ENCODE measurements around the gene C1QB.
"Not testable (repeated sequence)": the region's sequence is repeated elsewhere in the genome, so short reads cannot be mapped to it uniquely, and the experiment has no call there.

The C1QB gene

DNA sequence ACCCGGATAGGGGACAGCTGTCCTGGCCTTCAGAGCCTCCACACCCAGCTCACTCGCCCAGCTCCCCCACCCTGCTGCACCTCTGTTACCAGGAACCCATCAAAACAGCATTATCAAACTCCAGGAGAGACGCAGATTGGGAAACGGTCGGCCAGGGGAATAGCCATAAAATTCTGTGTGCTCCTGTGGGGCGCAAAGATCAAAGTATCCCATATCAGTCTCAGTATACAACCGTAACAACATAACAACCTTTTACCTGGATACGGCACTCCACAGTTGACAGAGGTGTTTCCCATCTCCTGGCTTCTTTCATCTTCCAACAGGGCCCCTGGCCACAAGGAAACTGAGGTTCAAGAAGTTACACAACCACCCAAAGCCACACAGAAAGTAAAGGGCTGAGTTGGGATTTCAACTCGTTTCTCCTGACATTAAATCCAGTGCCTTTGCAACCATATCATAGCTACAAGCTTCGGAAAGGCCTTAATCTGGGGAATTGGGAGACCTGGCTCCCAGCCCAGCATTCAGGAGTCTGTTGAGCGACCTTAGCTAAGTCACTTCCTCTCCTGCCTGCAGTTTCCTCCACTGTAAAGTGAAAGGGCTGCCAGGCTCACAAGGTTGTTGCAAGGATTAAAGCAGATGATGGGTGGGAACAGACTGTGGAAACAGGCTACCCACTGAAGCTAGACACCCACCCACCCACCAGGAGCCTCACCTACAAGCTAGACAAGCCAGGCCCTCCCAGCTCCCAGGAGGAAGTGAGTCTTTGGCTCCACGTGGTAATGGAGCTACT is 49.5 kb downstream of the C1QB start:
- no peak for DNase-seq

DNA sequence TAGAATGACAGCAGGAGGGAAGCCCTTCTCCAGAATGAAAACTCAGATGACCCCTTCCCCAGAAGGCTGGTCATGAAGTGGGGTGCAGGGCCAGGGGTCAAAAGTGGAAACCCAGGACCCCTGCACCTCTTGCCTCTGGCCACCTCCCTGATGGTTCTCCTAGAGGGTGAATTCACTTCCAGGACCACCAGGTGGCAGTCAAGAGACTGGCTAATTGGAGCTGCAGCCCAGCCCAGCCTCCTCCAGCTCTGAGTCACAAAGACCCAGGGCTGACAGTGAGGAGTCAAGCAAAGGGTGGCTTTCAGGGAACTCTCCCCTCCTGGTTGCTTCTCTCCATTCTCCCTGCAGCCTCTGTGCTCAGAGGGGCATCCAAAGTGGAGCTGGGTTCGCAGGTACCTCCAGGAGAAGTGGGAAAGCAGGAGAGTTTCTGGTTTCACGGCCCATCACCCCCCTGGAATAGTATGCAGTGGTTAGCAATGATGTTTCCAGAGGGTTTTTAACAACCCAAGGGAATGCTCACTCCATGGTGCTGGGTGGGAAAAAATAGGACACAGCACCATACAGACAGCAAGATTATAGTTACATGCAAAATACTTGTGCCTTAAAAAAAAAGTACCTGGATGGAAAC is 51.5 kb downstream of the C1QB start:
- DNase-seq = peak; percentile 83

DNA sequence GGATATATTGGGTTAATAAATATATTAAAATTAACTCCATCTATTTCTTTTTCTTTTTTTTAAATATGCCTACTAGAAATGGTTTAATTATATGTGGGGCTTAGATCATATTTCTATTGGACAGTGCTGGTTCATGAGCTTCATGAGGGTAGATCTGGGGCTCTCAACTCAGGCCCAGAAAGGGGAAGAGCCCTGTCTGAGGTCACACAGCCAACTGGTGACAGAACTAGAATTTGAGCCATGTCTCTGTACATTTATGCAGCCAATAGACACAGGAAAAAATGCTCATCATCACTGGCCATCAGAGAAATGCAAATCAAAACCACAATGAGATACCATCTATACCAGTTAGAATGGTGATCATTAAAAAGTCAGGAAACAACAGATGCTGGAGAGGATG is 52.5 kb downstream of the C1QB start:
- no peak for DNase-seq

DNA sequence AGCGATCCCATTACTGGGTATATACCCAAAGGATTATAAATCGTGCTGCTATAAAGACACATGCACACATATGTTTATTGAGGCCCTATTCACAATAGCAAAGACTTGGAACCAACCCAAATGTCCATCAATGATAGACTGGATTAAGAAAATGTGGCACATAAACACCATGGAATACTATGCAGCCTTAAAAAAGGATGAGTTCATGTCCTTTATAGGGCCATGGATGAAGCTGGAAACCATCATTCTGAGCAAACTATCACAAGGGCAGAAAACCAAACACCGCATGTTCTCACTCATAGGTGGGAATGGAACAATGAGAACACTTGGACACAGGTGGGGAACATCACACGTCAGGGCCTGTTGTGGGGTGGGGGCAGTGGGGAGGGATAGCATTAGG is 53.1 kb downstream of the C1QB start:
- not testable (repeated sequence) for DNase-seq

DNA sequence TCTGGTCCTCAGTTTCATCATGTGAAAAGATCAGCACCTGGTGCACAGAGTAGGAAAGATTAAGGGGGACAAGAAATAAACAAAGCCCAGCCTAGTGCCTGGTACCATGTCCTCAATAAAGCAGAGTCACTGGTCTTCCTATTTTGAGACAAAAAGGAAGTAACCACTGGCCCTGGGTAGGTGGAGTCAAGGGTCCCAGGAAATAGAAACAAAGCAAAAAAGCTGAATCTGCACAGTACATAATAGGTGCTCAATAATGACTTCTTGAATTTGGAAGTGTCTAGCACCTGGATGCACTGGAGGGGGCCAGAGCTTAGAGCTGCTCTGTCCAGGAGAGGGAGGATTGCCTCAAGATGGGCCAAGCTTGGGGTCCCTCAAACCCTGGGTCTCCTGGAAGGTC is 55.7 kb downstream of the C1QB start:
- no peak for DNase-seq

DNA sequence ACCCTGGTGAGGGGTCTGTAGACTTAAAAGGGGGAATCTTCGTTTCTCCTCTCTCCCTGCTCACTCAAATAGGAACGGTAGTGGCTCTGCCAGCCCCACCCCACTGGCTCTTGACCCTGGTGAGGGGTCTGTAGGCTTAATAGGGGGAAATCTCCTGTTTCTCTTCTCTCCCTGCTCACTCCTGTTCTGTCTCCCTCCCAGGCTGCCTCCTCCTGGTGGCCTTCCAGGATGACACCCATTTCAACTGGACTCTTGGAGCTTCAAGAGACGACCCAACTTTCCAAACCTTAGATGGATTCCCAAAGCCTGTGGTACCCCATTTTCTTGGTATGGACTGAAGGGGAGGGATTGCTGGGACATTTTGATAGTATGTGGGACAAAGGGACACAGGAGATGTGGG is 56.2 kb downstream of the C1QB start:
- DNase-seq = no peak

DNA sequence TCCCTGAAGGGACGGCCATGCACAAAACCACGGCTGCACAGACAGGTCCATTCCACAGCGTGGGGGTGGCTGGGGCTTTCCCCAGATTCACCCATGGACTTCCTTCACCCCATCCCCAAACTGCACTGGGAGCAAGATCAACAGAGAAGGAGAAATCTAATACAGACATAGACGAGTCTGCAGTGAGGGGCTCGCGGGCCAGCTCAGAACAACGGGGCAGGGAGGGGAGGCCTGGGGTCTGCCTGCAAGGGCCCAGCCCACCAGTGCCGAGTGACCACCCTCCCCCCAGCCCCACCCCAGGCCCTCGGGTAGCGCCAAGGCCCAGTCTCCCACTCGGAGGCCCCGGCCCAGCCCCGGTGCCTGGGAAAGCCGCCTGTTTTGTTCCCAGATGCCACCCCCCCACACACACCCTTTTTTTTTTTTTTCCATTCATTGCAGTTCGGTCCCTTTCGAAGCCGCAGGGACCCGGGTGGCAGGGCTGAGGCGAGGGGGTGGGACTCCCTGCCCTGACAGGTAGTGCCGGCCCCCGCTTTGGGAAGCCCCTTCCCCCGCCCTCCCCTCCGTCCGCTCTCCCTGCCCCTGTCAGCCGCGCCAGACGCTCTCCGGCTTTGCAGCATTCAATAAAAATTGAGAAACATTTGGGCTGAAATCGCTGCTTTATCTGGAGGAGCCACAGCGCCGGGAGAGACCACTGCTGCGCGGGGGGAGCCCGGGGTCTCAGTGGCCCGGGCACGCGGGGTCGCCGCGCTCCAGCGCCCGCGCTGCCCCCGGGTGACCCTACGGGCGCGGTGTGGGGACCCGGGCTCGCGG is 57.1 kb downstream of the C1QB start:
- no peak for DNase-seq

DNA sequence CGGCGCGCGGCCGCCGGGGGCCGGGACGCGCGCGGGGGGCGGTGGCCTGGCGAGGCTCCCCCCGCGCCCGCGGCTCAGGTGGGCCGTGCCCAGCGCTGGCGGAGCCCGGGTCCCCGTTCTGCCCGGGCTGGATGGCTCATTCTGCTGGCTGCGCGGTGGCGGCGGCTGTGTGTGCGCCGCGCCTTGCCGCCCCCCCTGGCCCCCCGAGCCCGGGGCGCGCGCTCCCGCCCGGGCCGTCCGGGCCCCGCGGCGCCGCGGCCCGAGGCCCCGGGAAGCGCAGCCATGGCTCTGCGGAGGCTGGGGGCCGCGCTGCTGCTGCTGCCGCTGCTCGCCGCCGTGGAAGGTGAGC is 57.6 kb downstream of the C1QB start, which contains the start of gene EPHB2:
TSS of gene EPHB2 (plus strand) at position 139 of the 349 bp plus-strand sequence. CDS start at position 283, 144 bp downstream.
- no peak for DNase-seq

DNA sequence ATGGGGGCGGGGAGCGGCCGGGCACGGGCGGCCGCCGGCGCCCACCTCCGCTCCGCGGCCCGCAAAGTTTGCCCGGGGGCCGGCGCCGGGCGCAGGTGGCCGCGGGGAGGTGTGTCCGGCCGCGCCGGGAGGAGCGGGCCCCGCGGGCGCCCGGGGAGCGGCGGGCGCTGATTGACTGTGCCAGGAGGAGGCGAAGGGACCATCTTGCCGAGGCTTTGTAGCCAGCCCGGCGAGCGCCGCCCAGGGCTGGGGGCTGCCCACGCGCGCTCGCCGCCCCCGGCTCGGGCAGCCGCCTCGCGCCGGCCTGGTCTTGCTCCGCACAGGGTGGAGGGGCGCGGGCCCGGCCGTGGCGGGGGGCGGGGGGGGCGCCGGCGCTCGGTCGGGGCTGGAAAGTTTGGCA is 58.0 kb downstream of the C1QB start:
- DNase-seq = no peak

Data from stimulated activated CD4-positive, alpha-beta T cell treated with anti-CD3 and anti-CD28 coated beads, Interleukin-1b, Interleukin-23, amount 100 ng/mL, for 48 hours (primary cell).